HCT116 (cell line): ENCODE results near the gene CCR7. TPM values are rescaled to one million over a fixed set of nuclear protein-coding genes. Genes with fewer than 3 reads are reported as not detected.

ENCODE experiments used
- ATAC-seq: fragments of 200-7000 bp; cut with Tn5 transposase; 2 replicates; pipeline ENCODE4 v1.9.1; 2020; ENCODE audit warnings: mild to moderate bottlenecking, moderate library complexity
- BruUV-seq: library from RNA; stranded (reverse); fragments of 400-500 nt; replicated peaks from 2 replicates; lab custom pipeline; 2021; lab: Mats Ljungman, UMichigan
- CTCF ChIA-PET: fragments of 300-600 bp; sonication (Branson Sonifier 250); formaldehyde crosslinking; loops from one replicate; lab custom pipeline; 2021; ENCODE audit warnings: antibody characterized with exemption; lab: Charles Lee
- POLR2A ChIA-PET: fragments of 300-600, 350-600 bp; sonication (Branson Sonifier 250); formaldehyde crosslinking; loops from one replicate; lab custom pipeline; 2021; ENCODE audit warnings: antibody characterized with exemption; lab: Charles Lee
- RAD21 ChIA-PET, 2 experiments: fragments of 300-600 bp; sonication (Branson Sonifier 250); formaldehyde crosslinking; loops; one replicate each; lab custom pipeline; 2023; ENCODE audit warnings: low total read pairs in 2 of 2; ENCODE audit not compliant: uncharacterized antibody in 2 of 2, unreplicated experiment in 2 of 2, low non-redundant PET in 1 of 2; lab: Charles Lee
- DNase-seq: peaks from one replicate; pipeline ENCODE4 v3.0.0-alpha.2; 2010; ENCODE audit warnings: low read depth, low spot score
- H2AFZ ChIP-seq: fragments of 200-600 bp; shearing (Covaris generic), sonication (generic); 2 replicates; pipeline ENCODE4 v1.6.1; 2017; ENCODE audit warnings: low read depth, mixed run types, mixed read lengths, antibody characterized with exemption, low read length; ENCODE audit not compliant: poor library complexity, severe bottlenecking
- H3K27ac ChIP-seq: 2 replicates; pipeline ENCODE4 v1.5.1; 2012; ENCODE audit warnings: low read depth, low read length
- H3K27me3 ChIP-seq: fragments of 200-600 bp; sonication (generic); 2 replicates; pipeline ENCODE4 v1.6.1; 2016; ENCODE audit warnings: mixed run types, low read length, mixed read lengths; ENCODE audit not compliant: insufficient read depth
- H3K36me3 ChIP-seq, 2 experiments: fragments of 200-500 bp in 1 of 2; fragments of 200-600 bp in 1 of 2; sonication (Bioruptor generic) in 1 of 2; sonication (generic) in 1 of 2; 2 replicates each; pipeline versions ENCODE4 v1.5.1 to v1.6.1; 2014 to 2016; ENCODE audit warnings: low read length in 2 of 2, inconsistent platforms in 1 of 2, mixed read lengths in 1 of 2, mixed run types in 1 of 2; ENCODE audit not compliant: insufficient read depth in 2 of 2, control insufficient read depth in 1 of 2
- H3K4me1 ChIP-seq, 2 experiments: fragments of 200-600 bp in 1 of 2; sonication (generic) in 1 of 2; 2 replicates each; pipeline versions ENCODE4 v1.5.1 to v1.6.1; 2012 to 2017; ENCODE audit warnings: low read length in 2 of 2, inconsistent platforms in 1 of 2, mild to moderate bottlenecking in 1 of 2, mixed read lengths in 1 of 2, mixed run types in 1 of 2, moderate library complexity in 1 of 2; ENCODE audit not compliant: insufficient read depth in 2 of 2, control insufficient read depth in 1 of 2
- H3K4me2 ChIP-seq: fragments of 200-600 bp; sonication (generic); 2 replicates; pipeline ENCODE4 v1.6.1; 2017; ENCODE audit warnings: mixed run types, low read length, mixed read lengths
- H3K4me3 ChIP-seq, 2 experiments: fragments of 200-600 bp in 1 of 2; sonication (generic) in 1 of 2; replicated peaks in 1 of 2; 2 replicates each; pipeline ENCODE4 v1.5.1; 2011 to 2016; ENCODE audit warnings: low read length in 2 of 2, control low read depth in 1 of 2, low read depth in 1 of 2, mild to moderate bottlenecking in 1 of 2, mixed read lengths in 1 of 2, mixed run types in 1 of 2
- H3K79me2 ChIP-seq: fragments of 200-600 bp; sonication (generic); 2 replicates; pipeline ENCODE4 v1.6.1; 2017; ENCODE audit warnings: mild to moderate bottlenecking, mixed run types, low read length, moderate library complexity, mixed read lengths; ENCODE audit not compliant: insufficient read depth
- H3K9ac ChIP-seq: fragments of 200-600 bp; sonication (generic); 2 replicates; pipeline ENCODE4 v1.6.1; 2016; ENCODE audit warnings: low read length, mixed read lengths
- H3K9me2 ChIP-seq: fragments of 200-600 bp; sonication (generic), shearing (Covaris generic); 2 replicates; pipeline ENCODE4 v1.6.1; 2017; ENCODE audit warnings: mixed run types, mild to moderate bottlenecking, moderate library complexity; ENCODE audit not compliant: insufficient read depth
- H3K9me3 ChIP-seq, 2 experiments: fragments of 200-500 bp in 1 of 2; fragments of 200-600 bp in 1 of 2; sonication (Bioruptor generic) in 1 of 2; sonication (generic) in 1 of 2; 2 replicates each; pipeline ENCODE4 v1.6.1; 2014 to 2017; ENCODE audit warnings: low read length in 2 of 2, mixed read lengths in 2 of 2, inconsistent platforms in 1 of 2, low read depth in 1 of 2, mild to moderate bottlenecking in 1 of 2, mixed run types in 1 of 2, moderate library complexity in 1 of 2; ENCODE audit not compliant: control insufficient read depth in 1 of 2, insufficient read depth in 1 of 2
- H4K20me1 ChIP-seq: fragments of 200-600 bp; sonication (generic), shearing (Covaris generic); 2 replicates; pipeline ENCODE4 v1.6.1; 2017; ENCODE audit warnings: mixed run types, mild to moderate bottlenecking, moderate library complexity; ENCODE audit not compliant: insufficient read depth
- CBX3 ChIP-seq: IDR thresholded peaks from 2 replicates; pipeline ENCODE4 v1.6.1; 2012; ENCODE audit warnings: low read depth
- CEBPB ChIP-seq: IDR thresholded peaks from 2 replicates; pipeline ENCODE4 v1.6.1; 2012; ENCODE audit warnings: low read depth
- ELF1 ChIP-seq: IDR thresholded peaks from 2 replicates; pipeline ENCODE4 v1.6.1; 2012; ENCODE audit warnings: low read depth, borderline replicate concordance
- EZH2 ChIP-seq: fragments of 200-600 bp; sonication (generic); IDR thresholded peaks from 2 replicates; pipeline ENCODE4 v1.6.1; 2017; ENCODE audit warnings: antibody characterized with exemption, mixed run types
- EZH2phosphoT487 ChIP-seq: fragments of 200-600 bp; IDR thresholded peaks from 2 replicates; pipeline ENCODE4 v1.6.1; 2018; ENCODE audit warnings: antibody characterized with exemption, borderline replicate concordance
- FOSL1 ChIP-seq: IDR thresholded peaks from 2 replicates; pipeline ENCODE4 v1.6.1; 2012; ENCODE audit warnings: low read depth
- JUND ChIP-seq: IDR thresholded peaks from 2 replicates; pipeline ENCODE4 v1.6.1; 2012
- POLR2AphosphoS5 ChIP-seq: IDR thresholded peaks from 2 replicates; pipeline ENCODE4 v1.6.1; 2011; ENCODE audit warnings: mild to moderate bottlenecking, low read depth, low read length, moderate library complexity
- SIN3A ChIP-seq: IDR thresholded peaks from 2 replicates; pipeline ENCODE4 v1.6.1; 2012; ENCODE audit warnings: low read depth
- SP1 ChIP-seq: IDR thresholded peaks from 2 replicates; pipeline ENCODE4 v1.6.1; 2012; ENCODE audit warnings: low read depth
- YY1 ChIP-seq: IDR thresholded peaks from 2 replicates; pipeline ENCODE4 v1.6.1; 2011; ENCODE audit warnings: low read length, low read depth, moderate library complexity, mild to moderate bottlenecking; ENCODE audit not compliant: insufficient replicate concordance; ENCODE audit errors: extremely low read depth
- ZBTB33 ChIP-seq: IDR thresholded peaks from 2 replicates; pipeline ENCODE4 v1.6.1; 2011; ENCODE audit warnings: mild to moderate bottlenecking, low read length, moderate library complexity; ENCODE audit not compliant: insufficient replicate concordance; ENCODE audit errors: extremely low read depth
- ZFX ChIP-seq: fragments of 450-650 bp; IDR thresholded peaks from 2 replicates; pipeline ENCODE4 v1.6.1; 2017
- intact Hi-C: fragments of 100-400 bp; cut with micrococcal nuclease; formaldehyde crosslinking; loops from 2 replicates; pipeline ENCODE4 v1.10.0; 2022
- total RNA-seq: library from RNA; stranded (reverse); gene quantifications from one replicate; pipeline ENCODE4 v1.2.1, GENCODE V29; 2021; ENCODE audit not compliant: unreplicated experiment
- TF ChIP-seq, protein P1 (sequence below): IDR thresholded peaks from 2 replicates; pipeline ENCODE4 v1.6.1; 2012; ENCODE audit warnings: low read depth
- TF ChIP-seq, protein P2 (sequence below): IDR thresholded peaks from 2 replicates; pipeline ENCODE4 v1.6.1; 2012

CCR7 gene
- total RNA-seq, 1 experiment from 2014 or later = 0.69 TPM

GRCh38 chr17:40548982-40549685 is 16.1 kb downstream of the CCR7 start:
- H3K4me1 ChIP-seq = peaks cover 6 to 10% of the 10 kb centered on the region in 2 experiments
- ATAC-seq = no peak
- no peaks in the 10 kb centered on the region for H4K20me1 ChIP-seq
- no peaks in the 10 kb centered on the region for H3K9me3 ChIP-seq
- no peak overlapping the region for H3K4me2 ChIP-seq
- ChIA-PET POLR2A (no interaction called here), RAD21 (no interaction called here), CTCF (interaction anchor here (1.3 to 1.4 kb wide), 2 partner anchors 9 to 11 kb away, joined by 4 to 5 read pairs; no protein-coding TSS in a partner anchor)
- no peaks in the 10 kb centered on the region for H3K36me3 ChIP-seq
- no peak overlapping the region for H3K4me3 ChIP-seq
- no peaks in the 10 kb centered on the region for H3K9me2 ChIP-seq
- intact Hi-C loops = no loop called here
- no peaks in the 10 kb centered on the region for H3K27me3 ChIP-seq
- no peak overlapping the region for H2AFZ ChIP-seq
- no peak overlapping the region for H3K27ac ChIP-seq
- H3K79me2 ChIP-seq = no peaks in the 10 kb centered on the region
- TF ChIP-seq ZFX (no peak), SP1 (no peak), CBX3 (no peak), YY1 (no peak), JUND (no peak), FOSL1 (no peak), POLR2AphosphoS5 (no peak), SIN3A (no peak), CEBPB (no peak), ELF1 (no peak), EZH2 (no peak), ZBTB33 (no peak), EZH2phosphoT487 (no peak)
- TF ChIP-seq, protein P1, sequence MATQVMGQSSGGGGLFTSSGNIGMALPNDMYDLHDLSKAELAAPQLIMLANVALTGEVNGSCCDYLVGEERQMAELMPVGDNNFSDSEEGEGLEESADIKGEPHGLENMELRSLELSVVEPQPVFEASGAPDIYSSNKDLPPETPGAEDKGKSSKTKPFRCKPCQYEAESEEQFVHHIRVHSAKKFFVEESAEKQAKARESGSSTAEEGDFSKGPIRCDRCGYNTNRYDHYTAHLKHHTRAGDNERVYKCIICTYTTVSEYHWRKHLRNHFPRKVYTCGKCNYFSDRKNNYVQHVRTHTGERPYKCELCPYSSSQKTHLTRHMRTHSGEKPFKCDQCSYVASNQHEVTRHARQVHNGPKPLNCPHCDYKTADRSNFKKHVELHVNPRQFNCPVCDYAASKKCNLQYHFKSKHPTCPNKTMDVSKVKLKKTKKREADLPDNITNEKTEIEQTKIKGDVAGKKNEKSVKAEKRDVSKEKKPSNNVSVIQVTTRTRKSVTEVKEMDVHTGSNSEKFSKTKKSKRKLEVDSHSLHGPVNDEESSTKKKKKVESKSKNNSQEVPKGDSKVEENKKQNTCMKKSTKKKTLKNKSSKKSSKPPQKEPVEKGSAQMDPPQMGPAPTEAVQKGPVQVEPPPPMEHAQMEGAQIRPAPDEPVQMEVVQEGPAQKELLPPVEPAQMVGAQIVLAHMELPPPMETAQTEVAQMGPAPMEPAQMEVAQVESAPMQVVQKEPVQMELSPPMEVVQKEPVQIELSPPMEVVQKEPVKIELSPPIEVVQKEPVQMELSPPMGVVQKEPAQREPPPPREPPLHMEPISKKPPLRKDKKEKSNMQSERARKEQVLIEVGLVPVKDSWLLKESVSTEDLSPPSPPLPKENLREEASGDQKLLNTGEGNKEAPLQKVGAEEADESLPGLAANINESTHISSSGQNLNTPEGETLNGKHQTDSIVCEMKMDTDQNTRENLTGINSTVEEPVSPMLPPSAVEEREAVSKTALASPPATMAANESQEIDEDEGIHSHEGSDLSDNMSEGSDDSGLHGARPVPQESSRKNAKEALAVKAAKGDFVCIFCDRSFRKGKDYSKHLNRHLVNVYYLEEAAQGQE = no peak
- TF ChIP-seq, protein P2, sequence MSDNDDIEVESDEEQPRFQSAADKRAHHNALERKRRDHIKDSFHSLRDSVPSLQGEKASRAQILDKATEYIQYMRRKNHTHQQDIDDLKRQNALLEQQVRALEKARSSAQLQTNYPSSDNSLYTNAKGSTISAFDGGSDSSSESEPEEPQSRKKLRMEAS = no peak
- no peak overlapping the region for H3K9ac ChIP-seq
- no peak for DNase-seq
- BruUV-seq = no TSS peak
